ENCODE measurements around the gene ZNF81.
"Not testable (repeated sequence)": the region's sequence is repeated elsewhere in the genome, so short reads cannot be mapped to it uniquely, and the experiment has no call there.

ZNF81 gene

GRCh38 chrX:47965526-47965925 is 128.8 kb downstream of the ZNF81 start:
- not testable (repeated sequence) for H3K36me3 ChIP-seq (ENCODE audit: control insufficient read depth in 1 of 2, insufficient read depth in 2 of 2, low read length in 2 of 2); H3K27me3 ChIP-seq (ENCODE audit: insufficient read depth, low read length); H4K8ac ChIP-seq (ENCODE audit: low read depth, low read length); H3K14ac ChIP-seq (ENCODE audit: low read length); H3K9ac ChIP-seq (ENCODE audit: low read length); H2BK12ac ChIP-seq (ENCODE audit: low read length); H3K79me2 ChIP-seq (ENCODE audit: control insufficient read depth, insufficient read depth, low read length, poor library complexity); H3K4ac ChIP-seq (ENCODE audit: low read depth, low read length); H3K18ac ChIP-seq (ENCODE audit: low read length); H3K4me1 ChIP-seq (ENCODE audit: control insufficient read depth in 1 of 2, insufficient read depth in 2 of 2, low read length in 2 of 2); H3K9me3 ChIP-seq (ENCODE audit: insufficient read depth, low read depth, low read length); H3K79me1 ChIP-seq (ENCODE audit: low read length); DNase-seq; H3K23ac ChIP-seq (ENCODE audit: low read length); H3K27ac ChIP-seq (ENCODE audit: low read depth, low read length); H4K12ac ChIP-seq (ENCODE audit: low read depth, low read length); H2AK5ac ChIP-seq (ENCODE audit: low read length); H3K4me2 ChIP-seq (ENCODE audit: low read length); H4K91ac ChIP-seq (ENCODE audit: low read depth, low read length); H2BK120ac ChIP-seq (ENCODE audit: insufficient read depth, low read length, poor library complexity); H2AFZ ChIP-seq (ENCODE audit: insufficient read depth, low read length, poor library complexity); H3K4me3 ChIP-seq (ENCODE audit: low read depth, low read length); H2BK5ac ChIP-seq (ENCODE audit: low read depth, low read length, poor library complexity)
- WGBS (ENCODE audit: extremely low coverage, insufficient coverage, insufficient read length), result no CpG with 5 or more reads among the region's 14 CpGs

Data from trophoblast cell (in vitro differentiated cells and primary cell).